Panc1 (cell line): ENCODE data around the gene MEGF11.

Source experiments
- POLR2AphosphoS5 ChIP-seq: IDR thresholded peaks from 2 replicates; pipeline ENCODE4 v1.6.1; 2012; ENCODE audit warnings: mild to moderate bottlenecking, low read depth, low read length, moderate library complexity
- SIN3A ChIP-seq: IDR thresholded peaks from 2 replicates; pipeline ENCODE4 v1.6.1; 2012; ENCODE audit warnings: low read depth, mild to moderate bottlenecking, low read length, moderate library complexity, borderline replicate concordance; ENCODE audit not compliant: insufficient read depth
- TCF7L2 ChIP-seq: IDR thresholded peaks from 2 replicates; pipeline ENCODE4 v1.6.1; 2011; ENCODE audit warnings: mild to moderate bottlenecking, low read depth, low read length, inconsistent platforms
- TF ChIP-seq, protein P1 (sequence below): fragments of 450-650 bp; IDR thresholded peaks from 2 replicates; pipeline ENCODE4 v1.5.1; 2017; ENCODE audit warnings: mild to moderate bottlenecking
- TF ChIP-seq, protein P2 (sequence below), 2 experiments: IDR thresholded peaks; 2 replicates each; pipeline ENCODE4 v1.6.1; 2011 to 2012; ENCODE audit warnings: low read depth in 2 of 2, control low read depth in 1 of 2, low read length in 1 of 2, mild to moderate bottlenecking in 1 of 2, moderate library complexity in 1 of 2; ENCODE audit not compliant: insufficient read depth in 1 of 2

DNA sequence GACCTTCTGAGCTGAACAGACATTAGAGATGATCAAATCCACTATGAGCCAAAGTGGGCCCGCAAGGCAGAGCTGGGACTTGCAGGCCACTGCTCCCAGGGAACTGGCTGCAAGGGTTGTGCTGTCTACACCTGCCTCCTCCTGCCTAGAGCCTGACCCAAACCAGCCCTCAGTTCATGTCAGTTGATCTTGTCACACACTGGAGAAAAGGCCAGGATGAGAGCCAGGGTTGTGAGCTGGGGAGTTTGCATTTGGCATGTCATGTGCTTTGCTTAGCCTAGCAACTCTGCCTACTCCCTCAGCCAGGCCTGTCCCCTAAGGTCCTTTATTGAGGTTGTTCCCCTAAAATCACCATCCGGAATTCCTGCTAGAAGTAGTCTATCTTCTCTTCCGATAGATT, 316.5 kb downstream of the MEGF11 start:
- TF ChIP-seq, protein P1, sequence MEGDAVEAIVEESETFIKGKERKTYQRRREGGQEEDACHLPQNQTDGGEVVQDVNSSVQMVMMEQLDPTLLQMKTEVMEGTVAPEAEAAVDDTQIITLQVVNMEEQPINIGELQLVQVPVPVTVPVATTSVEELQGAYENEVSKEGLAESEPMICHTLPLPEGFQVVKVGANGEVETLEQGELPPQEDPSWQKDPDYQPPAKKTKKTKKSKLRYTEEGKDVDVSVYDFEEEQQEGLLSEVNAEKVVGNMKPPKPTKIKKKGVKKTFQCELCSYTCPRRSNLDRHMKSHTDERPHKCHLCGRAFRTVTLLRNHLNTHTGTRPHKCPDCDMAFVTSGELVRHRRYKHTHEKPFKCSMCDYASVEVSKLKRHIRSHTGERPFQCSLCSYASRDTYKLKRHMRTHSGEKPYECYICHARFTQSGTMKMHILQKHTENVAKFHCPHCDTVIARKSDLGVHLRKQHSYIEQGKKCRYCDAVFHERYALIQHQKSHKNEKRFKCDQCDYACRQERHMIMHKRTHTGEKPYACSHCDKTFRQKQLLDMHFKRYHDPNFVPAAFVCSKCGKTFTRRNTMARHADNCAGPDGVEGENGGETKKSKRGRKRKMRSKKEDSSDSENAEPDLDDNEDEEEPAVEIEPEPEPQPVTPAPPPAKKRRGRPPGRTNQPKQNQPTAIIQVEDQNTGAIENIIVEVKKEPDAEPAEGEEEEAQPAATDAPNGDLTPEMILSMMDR, result no peak
- TF ChIP-seq POLR2AphosphoS5 (no peak), SIN3A (no peak), TCF7L2 (no peak)
- TF ChIP-seq, protein P2, sequence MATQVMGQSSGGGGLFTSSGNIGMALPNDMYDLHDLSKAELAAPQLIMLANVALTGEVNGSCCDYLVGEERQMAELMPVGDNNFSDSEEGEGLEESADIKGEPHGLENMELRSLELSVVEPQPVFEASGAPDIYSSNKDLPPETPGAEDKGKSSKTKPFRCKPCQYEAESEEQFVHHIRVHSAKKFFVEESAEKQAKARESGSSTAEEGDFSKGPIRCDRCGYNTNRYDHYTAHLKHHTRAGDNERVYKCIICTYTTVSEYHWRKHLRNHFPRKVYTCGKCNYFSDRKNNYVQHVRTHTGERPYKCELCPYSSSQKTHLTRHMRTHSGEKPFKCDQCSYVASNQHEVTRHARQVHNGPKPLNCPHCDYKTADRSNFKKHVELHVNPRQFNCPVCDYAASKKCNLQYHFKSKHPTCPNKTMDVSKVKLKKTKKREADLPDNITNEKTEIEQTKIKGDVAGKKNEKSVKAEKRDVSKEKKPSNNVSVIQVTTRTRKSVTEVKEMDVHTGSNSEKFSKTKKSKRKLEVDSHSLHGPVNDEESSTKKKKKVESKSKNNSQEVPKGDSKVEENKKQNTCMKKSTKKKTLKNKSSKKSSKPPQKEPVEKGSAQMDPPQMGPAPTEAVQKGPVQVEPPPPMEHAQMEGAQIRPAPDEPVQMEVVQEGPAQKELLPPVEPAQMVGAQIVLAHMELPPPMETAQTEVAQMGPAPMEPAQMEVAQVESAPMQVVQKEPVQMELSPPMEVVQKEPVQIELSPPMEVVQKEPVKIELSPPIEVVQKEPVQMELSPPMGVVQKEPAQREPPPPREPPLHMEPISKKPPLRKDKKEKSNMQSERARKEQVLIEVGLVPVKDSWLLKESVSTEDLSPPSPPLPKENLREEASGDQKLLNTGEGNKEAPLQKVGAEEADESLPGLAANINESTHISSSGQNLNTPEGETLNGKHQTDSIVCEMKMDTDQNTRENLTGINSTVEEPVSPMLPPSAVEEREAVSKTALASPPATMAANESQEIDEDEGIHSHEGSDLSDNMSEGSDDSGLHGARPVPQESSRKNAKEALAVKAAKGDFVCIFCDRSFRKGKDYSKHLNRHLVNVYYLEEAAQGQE (IDR thresholded peaks at IDR 0.05; ENCODE audit: insufficient read depth in 1 of 2, low read depth in 2 of 2, low read length in 1 of 2), result no peak
